Neural progenitor cell (in vitro differentiated cells): ENCODE results near the gene HMGN3.

Source experiments
- EZH2 ChIP-seq: fragments of 200-600 bp; sonication (generic); IDR thresholded peaks from 2 replicates; pipeline ENCODE4 v1.6.1; 2017; ENCODE audit warnings: antibody characterized with exemption, mild to moderate bottlenecking, moderate library complexity
- EZH2phosphoT487 ChIP-seq: fragments of 200-600 bp; sonication (generic); IDR thresholded peaks from 2 replicates; pipeline ENCODE4 v1.6.1; 2017; ENCODE audit warnings: antibody characterized with exemption
- TF ChIP-seq, protein P1 (sequence below): fragments of 200-600 bp; sonication (generic); IDR thresholded peaks from 2 replicates; pipeline ENCODE4 v1.5.1; 2017; ENCODE audit warnings: antibody characterized with exemption, mild to moderate bottlenecking

DNA sequence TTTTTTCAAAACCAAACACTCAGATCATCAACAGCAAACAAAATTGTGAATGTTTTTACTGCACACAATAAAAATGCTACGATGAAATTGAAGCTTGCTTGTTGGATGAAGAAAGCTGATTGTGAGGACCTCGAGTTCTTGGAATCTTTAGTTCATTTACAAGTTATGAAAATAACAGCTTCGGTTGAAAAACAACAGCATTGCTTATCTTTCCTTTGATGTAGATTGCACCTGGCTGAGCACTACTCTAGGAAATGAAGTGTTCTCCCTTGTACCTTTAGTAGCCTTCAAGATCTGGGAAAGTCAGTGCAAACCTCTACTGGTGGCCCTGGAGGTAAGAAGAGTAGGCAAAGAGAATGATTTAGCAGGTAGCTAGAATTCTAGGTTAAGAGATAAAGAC lies 2.2 kb upstream of the HMGN3 start:
- TF ChIP-seq EZH2phosphoT487 (no peak), EZH2 (no peak)
- TF ChIP-seq, protein P1, sequence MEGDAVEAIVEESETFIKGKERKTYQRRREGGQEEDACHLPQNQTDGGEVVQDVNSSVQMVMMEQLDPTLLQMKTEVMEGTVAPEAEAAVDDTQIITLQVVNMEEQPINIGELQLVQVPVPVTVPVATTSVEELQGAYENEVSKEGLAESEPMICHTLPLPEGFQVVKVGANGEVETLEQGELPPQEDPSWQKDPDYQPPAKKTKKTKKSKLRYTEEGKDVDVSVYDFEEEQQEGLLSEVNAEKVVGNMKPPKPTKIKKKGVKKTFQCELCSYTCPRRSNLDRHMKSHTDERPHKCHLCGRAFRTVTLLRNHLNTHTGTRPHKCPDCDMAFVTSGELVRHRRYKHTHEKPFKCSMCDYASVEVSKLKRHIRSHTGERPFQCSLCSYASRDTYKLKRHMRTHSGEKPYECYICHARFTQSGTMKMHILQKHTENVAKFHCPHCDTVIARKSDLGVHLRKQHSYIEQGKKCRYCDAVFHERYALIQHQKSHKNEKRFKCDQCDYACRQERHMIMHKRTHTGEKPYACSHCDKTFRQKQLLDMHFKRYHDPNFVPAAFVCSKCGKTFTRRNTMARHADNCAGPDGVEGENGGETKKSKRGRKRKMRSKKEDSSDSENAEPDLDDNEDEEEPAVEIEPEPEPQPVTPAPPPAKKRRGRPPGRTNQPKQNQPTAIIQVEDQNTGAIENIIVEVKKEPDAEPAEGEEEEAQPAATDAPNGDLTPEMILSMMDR = no peak
